K562 (cell line): ENCODE measurements around the gene RNU6-7. TPM values are rescaled to one million over a fixed set of nuclear protein-coding genes. Genes with fewer than 3 reads are reported as not detected.

ENCODE experiments used
- CBFA2T3 ChIP-seq: fragments of 450-650 bp; IDR thresholded peaks from 2 replicates; pipeline ENCODE4 v1.6.1; 2017
- KLF1 ChIP-seq: fragments of 450-650 bp; IDR thresholded peaks from 2 replicates; pipeline ENCODE4 v1.6.1; 2016; ENCODE audit warnings: missing genetic modification characterization, missing compliant biosample characterization
- MLX ChIP-seq, 2 experiments: fragments of 450-650 bp in 1 of 2; sonication (generic) in 1 of 2; formaldehyde crosslinking; conservative IDR thresholded peaks; 2 replicates each; pipeline versions ENCODE4 v1.4.0 to v1.8.1; 2020 to 2022; ENCODE audit warnings: mild to moderate bottlenecking in 1 of 2, missing genetic modification reagents in 1 of 2
- NFE2 ChIP-seq: IDR thresholded peaks from 2 replicates; pipeline ENCODE4 v1.6.1; 2014; ENCODE audit warnings: antibody characterized with exemption, low read depth
- REST ChIP-seq, 2 experiments: fragments of 450-650 bp; formaldehyde crosslinking in 1 of 2; IDR thresholded peaks; 2 replicates each; pipeline versions ENCODE4 v1.4.0 to v1.6.1; 2014 to 2020; ENCODE audit warnings: mild to moderate bottlenecking in 2 of 2, borderline replicate concordance in 1 of 2, low read depth in 1 of 2
- ZNF212 ChIP-seq: fragments of 450-650 bp; formaldehyde crosslinking; IDR thresholded peaks from 2 replicates; pipeline ENCODE4 v1.4.0; 2020; ENCODE audit warnings: mild to moderate bottlenecking
- ZNF584 ChIP-seq: fragments of 200-800 bp; sonication (Bioruptor generic); IDR thresholded peaks from 2 replicates; pipeline ENCODE4 v1.6.1; 2016; ENCODE audit warnings: low read depth, mild to moderate bottlenecking, missing genetic modification characterization, missing compliant biosample characterization
- polyA plus RNA-seq, 8 experiments: library from polyadenylated mRNA; depleted of rRNA in 4 of 8; stranded (reverse) in 5 of 8; unstranded in 3 of 8; fragments of >200 nt; fragmentation: Nextera tagmentation in 2 of 8; fragmentation: Illumina TruSeq in 1 of 8; extraction: Ambion mirVana in 2 of 8; extraction: Trizol in 1 of 8; gene quantifications; 2 replicates each; pipeline versions ENCODE4 v1.2.1 to v1.2.3, GENCODE V29; 2011 to 2014; ENCODE audit warnings: inconsistent platforms in 1 of 8, missing spikeins in 1 of 8
- total RNA-seq, 7 experiments: library from RNA; depleted of rRNA in 6 of 7; stranded (reverse); fragments of >200 nt in 6 of 7; fragmentation: Illumina TruSeq in 2 of 7; extraction: Trizol in 2 of 7; gene quantifications; 2 replicates each; pipeline versions ENCODE4 v1.2.1 to v1.2.3, GENCODE V29; 2011 to 2021; ENCODE audit warnings: low replicate concordance in 1 of 7
- TF ChIP-seq, protein P1 (sequence below): fragments of 450-650 bp; IDR thresholded peaks from 2 replicates; pipeline ENCODE4 v1.6.1; 2018; ENCODE audit warnings: mild to moderate bottlenecking, low read depth; ENCODE audit not compliant: partially characterized antibody
- TF ChIP-seq, protein P2 (sequence below), 3 experiments: IDR thresholded peaks in 2 of 3; conservative IDR thresholded peaks in 1 of 3; 2 replicates each; pipeline ENCODE4 v1.5.1; 2011 to 2012; ENCODE audit warnings: low read length in 3 of 3, mild to moderate bottlenecking in 3 of 3, control low read depth in 2 of 3, improper control_type of control experiment in 1 of 3, inconsistent platforms in 1 of 3, low read depth in 1 of 3, mixed read lengths in 1 of 3, moderate library complexity in 1 of 3; ENCODE audit not compliant: insufficient read depth in 2 of 3
- TF ChIP-seq, protein P3 (sequence below): IDR thresholded peaks from 2 replicates; pipeline ENCODE4 v1.6.1; 2011; ENCODE audit warnings: borderline replicate concordance, low read depth, mild to moderate bottlenecking, moderate library complexity, low read length; ENCODE audit not compliant: insufficient read depth, poor library complexity, severe bottlenecking

The RNU6-7 gene
- total and polyA plus RNA-seq, 9 of the 15 experiments (the other 6 are each of a cell fraction or from before 2014, with no cell fraction given), result not detected

DNA sequence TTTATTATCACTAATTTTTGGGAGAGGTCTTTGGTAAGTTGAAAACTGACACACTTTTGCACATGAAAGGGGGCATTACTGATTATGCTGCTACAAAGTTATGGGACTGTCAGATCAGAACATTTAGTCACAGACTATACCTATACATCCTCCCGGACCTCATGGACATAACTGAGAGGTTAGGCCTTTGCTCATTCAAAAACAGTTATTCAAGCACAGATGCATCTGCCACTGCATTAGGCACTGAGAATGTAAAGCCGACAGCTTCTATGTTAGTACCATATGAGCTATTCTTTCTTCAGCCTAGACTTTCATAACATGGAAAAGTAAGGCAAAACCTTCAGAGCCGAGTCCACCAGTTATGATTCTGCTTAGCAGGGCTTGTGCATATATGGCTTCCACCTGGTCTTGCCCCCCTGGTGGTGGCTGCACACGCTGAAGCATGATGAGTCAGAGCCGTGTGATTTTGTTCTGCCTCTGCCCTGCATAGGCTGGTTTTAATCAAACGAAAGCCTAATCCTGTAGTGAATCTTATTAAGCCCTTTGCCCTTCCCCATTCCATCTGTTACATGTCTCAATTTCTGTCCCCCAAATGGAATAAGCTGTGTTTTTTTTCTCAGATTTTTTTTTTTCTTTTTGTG lies 23.0 kb downstream of the RNU6-7 start (continued):
- TF ChIP-seq, protein P1, sequence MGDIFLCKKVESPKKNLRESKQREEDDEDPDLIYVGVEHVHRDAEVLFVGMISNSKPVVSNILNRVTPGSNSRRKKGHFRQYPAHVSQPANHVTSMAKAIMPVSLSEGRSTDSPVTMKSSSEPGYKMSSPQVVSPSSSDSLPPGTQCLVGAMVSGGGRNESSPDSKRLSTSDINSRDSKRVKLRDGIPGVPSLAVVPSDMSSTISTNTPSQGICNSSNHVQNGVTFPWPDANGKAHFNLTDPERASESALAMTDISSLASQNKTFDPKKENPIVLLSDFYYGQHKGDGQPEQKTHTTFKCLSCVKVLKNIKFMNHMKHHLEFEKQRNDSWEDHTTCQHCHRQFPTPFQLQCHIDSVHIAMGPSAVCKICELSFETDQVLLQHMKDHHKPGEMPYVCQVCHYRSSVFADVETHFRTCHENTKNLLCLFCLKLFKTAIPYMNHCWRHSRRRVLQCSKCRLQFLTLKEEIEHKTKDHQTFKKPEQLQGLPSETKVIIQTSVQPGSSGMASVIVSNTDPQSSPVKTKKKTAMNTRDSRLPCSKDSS, result no peak
- 0 out of 2 replicates have a peak, but pooled peaks have one; percentile 3 for TF ChIP-seq NFE2
- TF ChIP-seq, protein P2, sequence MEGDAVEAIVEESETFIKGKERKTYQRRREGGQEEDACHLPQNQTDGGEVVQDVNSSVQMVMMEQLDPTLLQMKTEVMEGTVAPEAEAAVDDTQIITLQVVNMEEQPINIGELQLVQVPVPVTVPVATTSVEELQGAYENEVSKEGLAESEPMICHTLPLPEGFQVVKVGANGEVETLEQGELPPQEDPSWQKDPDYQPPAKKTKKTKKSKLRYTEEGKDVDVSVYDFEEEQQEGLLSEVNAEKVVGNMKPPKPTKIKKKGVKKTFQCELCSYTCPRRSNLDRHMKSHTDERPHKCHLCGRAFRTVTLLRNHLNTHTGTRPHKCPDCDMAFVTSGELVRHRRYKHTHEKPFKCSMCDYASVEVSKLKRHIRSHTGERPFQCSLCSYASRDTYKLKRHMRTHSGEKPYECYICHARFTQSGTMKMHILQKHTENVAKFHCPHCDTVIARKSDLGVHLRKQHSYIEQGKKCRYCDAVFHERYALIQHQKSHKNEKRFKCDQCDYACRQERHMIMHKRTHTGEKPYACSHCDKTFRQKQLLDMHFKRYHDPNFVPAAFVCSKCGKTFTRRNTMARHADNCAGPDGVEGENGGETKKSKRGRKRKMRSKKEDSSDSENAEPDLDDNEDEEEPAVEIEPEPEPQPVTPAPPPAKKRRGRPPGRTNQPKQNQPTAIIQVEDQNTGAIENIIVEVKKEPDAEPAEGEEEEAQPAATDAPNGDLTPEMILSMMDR (IDR thresholded peaks at IDR 0.05 in 2 of 3, conservative IDR thresholded peaks at IDR 0.05 in 1 of 3; ENCODE audit: insufficient read depth in 2 of 3, low read depth in 1 of 3, low read length in 3 of 3), result peak; percentile 24 to 49 (median 38)
- no peak for TF ChIP-seq CBFA2T3
- TF ChIP-seq MLX (CRISPR knock-in tag; conservative IDR thresholded peaks at IDR 0.05), result no peak
- TF ChIP-seq, protein P3, sequence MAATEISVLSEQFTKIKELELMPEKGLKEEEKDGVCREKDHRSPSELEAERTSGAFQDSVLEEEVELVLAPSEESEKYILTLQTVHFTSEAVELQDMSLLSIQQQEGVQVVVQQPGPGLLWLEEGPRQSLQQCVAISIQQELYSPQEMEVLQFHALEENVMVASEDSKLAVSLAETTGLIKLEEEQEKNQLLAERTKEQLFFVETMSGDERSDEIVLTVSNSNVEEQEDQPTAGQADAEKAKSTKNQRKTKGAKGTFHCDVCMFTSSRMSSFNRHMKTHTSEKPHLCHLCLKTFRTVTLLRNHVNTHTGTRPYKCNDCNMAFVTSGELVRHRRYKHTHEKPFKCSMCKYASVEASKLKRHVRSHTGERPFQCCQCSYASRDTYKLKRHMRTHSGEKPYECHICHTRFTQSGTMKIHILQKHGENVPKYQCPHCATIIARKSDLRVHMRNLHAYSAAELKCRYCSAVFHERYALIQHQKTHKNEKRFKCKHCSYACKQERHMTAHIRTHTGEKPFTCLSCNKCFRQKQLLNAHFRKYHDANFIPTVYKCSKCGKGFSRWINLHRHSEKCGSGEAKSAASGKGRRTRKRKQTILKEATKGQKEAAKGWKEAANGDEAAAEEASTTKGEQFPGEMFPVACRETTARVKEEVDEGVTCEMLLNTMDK, result peak; percentile 23
- TF ChIP-seq KLF1, result no peak
- peak; percentile 38; the same call in 1 of the 2 replicates for TF ChIP-seq REST (IDR thresholded peaks at IDR 0.05; ENCODE audit: borderline replicate concordance)
- TF ChIP-seq REST (CRISPR knock-in tag; IDR thresholded peaks at IDR 0.05; ENCODE audit: low read depth), result no peak
- TF ChIP-seq ZNF212 (CRISPR knock-in tag), result no peak
- TF ChIP-seq ZNF584 (CRISPR knock-in tag), result no peak
